NCI-H1417 (cell line): ENCODE results near the gene MYL6B.
"Not testable (repeated sequence)": the region's sequence is repeated elsewhere in the genome, so short reads cannot be mapped to it uniquely, and the experiment has no call there.

Experiments
- DNase-seq, 3 experiments: peaks; one replicate each; lab custom pipeline; 2025; lab: John Stamatoyannopoulos, UW

Gene MYL6B

DNA sequence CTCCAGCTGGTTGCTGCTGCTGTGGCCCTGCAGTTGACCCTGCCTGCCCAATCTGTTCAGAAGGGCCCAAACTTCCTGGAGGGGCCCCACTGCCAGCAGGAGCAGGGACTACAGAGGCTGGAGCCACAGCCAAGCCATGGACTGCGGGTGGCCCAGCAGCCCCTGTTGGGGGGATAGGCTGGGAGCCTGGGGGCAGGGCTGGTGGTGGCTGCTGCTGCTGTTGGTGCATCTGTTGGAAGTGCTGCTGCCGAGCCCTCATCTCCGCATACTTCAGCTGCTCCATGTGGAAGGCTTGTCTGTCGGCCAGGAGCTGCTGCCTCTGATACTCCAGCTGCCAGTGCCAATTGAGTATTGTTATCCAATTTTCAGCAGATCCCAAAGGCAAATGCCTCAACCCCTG is 13.0 kb downstream of the MYL6B start:
- no peak for DNase-seq

DNA sequence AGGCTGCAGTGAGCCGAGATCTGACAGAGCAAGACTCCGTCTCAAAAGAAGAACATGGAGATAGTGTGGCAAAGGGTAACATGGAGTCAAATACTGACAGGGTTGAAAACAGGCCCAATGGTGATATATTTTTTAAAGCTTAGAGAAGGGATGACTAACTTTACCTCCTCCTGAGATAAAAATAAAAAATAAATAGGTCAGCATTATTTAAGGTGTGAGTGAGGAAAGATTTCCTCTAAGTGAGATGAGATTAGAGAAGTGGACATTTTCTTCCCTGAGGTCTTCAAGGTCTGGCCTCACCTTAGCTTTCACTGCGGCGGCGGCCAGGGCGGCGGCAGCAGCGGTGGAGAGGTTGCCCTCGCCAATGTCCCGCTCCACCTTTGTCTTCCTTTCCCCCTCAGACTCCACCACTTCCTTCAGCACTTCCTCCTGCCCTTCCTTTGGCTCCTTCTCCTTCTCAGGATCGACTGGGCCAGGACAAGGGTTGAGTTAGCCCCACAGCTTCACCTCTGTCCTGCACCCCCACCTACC is 16.9 kb downstream of the MYL6B start:
- DNase-seq, result no peak

DNA sequence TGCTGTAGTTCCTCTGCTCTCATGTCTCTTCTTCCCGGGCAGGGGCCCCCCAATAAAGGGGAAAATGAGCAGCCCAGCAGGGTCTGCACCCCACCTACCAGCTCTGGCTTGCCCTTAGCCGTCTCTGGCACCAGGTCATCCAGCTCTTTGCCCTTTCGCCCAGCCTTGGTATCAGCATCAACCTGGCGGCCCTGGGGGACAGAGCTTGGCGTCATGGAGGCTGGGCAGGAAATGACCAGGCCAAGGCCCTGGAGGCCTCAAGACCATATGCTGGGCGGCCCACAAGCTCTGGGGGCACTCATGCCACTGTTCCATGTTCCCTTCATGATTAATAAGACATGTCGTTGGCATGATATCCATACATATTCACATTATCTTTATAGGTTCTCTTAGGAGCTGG is 20.5 kb downstream of the MYL6B start:
- no peak for DNase-seq

DNA sequence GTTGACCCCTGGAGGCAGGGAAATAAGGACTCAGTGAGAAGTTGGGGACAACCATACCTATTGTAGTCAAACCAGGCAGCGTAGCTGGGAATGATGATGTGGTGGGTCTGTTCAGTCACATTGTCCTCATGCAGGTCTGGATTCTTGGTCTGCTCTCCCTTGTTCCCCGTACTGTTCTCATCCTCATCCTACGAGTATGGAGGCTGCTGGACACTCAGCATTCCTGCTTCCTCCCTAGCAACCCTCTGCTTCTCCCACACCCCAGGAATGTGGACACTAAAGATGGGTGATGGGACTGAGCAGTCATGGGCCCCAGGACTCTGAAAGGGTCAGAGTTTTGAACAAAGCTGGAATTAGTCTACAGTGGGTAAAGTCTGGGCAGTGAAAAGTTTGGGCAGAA is 26.0 kb downstream of the MYL6B start:
- no peak for DNase-seq

DNA sequence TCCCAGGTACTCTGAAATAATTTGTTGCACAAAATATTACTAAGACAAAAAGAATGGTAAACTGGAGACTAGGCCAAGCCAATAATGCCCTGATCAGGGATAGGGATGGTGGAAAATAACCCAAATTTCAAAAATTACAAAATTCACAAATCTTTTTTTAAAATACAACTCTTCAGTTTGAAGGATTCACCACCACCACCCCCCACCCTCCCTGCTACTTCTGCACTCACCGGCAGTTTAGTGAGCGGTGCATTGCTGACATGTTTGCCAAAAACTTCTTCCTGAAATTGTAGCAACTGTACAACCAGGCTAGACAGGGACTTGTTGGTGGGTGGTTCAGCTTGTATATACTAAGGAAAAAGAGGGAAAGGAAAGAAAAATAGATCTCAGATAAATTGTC is 34.6 kb downstream of the MYL6B start:
- DNase-seq, result no peak

DNA sequence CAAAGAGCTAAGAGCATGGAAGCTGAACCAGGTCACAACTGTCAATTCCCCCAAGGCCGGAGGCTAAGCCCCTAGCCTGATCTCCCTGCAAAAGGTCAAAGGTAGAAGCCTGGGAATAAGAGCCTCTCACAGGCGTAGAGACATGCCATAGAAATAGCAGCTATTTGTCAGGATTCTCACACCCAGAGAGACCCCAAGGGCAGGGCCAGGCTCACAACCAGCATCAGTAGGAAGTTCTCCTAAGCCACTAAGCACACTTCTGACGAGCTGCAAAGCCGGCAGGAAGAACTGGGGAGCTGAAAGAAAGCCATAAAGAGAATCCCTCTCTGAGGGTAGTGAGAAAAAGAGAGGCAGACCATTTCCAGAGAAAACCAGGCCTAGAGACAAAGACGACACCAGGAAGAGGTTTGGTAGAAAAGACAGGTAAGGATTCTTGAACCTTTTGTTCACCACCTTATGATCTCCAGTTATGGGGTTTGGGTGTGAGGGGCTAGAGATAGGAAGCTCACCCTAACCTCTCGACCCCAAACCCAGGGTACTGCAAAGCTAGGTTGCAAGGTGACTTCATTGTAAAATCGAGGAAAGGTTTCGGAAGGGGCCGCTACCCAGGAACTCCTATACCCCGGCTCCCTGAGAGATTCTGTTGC is 35.9 kb downstream of the MYL6B start:
- no peak for DNase-seq

DNA sequence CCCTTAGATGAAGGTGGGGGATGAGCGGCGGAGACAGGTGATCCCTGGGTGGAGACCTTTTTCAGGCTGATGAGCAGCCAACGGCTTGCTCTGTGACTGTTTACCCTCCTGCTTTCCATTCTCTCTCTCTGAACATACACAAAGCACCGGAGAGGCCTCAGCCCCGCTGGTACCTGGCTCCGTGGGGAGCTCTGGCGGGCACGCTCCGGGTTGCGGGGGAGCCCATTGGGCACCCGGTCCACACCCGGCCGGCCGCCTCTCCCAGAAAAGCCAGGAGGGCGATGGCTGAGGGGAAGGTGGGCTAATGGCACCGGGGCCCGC is 36.4 kb downstream of the MYL6B start:
- DNase-seq, result peak in 2 of 3 experiments; percentile 78 to 80

DNA sequence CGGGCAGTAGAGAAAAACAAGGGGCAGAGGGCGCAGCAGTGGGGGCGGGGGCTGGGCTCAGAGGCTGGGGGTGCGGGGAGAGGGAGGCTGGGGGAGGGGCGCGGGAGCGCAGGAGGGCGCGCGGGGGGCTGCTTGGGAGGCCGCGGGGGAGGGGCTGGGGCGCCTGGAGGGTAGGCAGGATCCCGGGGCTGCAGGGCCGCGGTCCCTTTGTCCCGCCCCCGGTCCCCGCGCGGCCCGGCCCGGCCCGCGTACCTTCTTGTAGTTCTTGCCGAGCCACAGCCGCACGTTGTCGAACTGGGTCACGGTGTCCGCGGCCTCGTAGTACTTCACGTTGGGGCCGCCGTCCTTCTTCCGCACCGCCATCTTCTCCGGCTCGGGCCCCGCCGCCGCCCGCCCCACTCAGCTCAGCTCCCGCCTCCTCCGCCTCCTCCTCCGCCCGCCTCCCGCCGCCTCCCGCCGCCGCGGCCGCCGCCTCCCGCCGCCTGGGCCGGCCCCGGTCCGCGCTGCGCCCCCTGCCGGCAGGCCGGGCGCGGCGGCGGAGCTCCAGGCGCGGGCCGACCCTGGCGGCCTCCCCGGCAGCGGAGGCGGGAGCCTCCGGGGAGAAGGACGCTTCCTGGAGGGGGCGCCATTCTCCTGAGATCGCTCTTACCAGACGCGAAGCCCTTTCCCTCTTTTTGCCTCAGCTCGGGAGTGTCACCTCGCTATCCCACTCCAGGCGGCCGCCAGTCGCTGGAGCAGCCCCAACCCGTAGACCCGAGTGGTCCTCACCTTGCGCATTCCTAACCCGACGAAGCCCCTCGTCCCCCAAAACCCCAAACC is 36.9 kb downstream of the MYL6B start, which contains the start of gene SMARCC2:
Gene SMARCC2, minus strand, starts transcription at position 385 of the 819 bp plus-strand sequence. Its CDS starts 22 bp downstream, at position 363.
- peak; percentile 89 to 92 (median 90) for DNase-seq

DNA sequence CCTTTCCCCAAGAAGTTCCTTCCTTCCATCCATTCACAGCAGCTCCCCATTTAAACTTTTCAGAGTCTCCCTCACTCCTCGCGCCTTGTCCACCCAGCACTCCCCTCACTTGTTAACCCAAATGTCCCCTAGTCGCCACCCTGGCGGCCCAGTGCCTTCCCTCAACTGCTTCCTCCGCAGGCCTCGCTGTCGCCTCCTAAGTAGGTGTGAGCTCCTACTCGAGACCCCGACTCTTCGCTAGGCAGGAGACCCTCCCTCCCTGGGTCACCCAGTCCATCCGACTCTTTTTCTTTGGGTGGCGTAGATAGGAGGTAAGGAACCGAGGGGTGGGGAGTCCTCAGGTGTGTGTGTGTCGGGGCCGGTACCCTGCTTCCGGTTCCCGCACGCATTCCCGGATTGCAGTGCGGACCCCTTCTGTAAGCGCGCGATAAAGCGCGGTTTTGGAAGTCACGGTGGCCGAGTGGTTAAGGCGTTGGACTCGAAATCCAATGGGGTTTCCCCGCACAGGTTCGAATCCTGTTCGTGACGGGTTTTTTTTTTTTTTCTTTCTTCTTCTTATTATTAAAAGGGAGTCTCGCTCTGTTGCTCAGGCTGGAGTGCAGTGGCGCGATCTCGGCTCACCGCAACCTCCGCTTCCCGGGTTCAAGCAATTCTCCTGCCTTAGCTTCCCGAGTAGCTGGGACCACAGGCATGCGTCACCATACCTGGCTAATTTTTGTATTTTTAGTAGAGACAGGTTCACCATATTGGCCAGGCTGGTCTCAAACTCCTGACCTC is 37.7 kb downstream of the MYL6B start:
- DNase-seq, result peak; percentile 95 to 99 (median 96)

DNA sequence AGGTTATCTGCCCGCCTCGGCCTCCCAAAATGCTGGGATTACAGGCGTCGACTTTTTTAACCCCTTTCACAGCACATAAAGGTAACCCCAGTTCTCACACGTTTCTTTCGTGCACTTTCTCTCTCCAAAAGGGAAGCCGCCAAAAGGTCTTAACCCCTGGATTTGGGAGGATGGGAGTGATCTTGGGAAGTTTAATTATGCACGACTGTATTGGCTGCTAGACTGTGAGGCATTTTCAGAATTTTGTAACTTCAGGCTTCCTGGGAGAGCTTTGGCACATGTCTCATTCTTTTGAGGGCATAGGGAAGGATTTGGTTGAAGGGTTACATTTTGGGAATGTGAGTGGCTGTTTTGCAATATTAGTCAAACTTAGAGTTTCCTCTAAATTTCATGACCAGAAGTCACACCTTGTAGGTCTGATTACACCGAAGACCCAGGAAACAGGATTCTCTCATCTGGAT is 38.3 kb downstream of the MYL6B start:
- peak in 1 of 3 experiments; percentile 61 for DNase-seq

DNA sequence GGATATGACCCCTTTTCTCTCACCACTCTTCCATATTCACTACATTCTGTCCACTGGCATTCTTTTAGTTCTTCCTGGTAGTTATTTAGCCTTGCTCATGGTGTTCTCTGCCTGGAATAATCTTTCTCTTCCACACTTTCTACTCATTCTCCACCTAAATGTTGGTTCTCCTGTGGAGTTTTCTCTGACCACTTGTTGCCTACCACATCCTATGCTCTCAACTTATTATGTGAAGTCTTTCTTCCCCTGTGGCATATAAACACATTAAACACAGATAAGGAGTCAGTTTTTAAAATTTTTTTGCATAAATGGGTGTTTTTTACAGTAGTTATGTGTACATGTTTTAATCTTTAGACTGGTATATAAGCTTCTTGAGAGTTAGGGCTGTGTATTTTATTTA is 40.2 kb downstream of the MYL6B start:
- DNase-seq, result no peak

DNA sequence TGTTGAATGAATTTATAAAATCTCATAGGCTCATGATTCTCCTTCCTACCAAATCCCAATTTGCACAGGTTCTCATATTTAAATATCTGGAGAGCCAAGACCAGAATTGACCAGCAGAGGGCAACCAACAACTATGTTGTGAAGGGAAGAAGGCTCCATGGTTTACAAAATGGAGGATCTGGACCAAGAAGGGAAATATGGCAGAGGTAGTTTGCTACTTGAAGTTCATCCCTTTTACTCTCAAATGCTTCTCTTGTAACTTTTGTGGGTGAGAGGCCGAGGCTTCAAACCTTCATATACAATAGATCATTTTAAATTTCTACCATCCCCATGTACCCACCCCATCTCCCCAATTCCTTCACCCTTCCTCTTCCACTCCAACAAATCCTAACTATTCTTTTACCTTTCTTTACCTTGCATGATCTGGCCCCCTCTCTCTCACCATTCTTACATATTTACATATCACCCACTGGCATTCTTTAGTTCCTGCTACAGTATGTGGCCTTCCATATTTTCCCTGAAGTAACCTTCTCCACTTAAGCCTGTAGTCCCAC is 40.7 kb downstream of the MYL6B start:
- peak; percentile 72 to 96 (median 95) for DNase-seq

DNA sequence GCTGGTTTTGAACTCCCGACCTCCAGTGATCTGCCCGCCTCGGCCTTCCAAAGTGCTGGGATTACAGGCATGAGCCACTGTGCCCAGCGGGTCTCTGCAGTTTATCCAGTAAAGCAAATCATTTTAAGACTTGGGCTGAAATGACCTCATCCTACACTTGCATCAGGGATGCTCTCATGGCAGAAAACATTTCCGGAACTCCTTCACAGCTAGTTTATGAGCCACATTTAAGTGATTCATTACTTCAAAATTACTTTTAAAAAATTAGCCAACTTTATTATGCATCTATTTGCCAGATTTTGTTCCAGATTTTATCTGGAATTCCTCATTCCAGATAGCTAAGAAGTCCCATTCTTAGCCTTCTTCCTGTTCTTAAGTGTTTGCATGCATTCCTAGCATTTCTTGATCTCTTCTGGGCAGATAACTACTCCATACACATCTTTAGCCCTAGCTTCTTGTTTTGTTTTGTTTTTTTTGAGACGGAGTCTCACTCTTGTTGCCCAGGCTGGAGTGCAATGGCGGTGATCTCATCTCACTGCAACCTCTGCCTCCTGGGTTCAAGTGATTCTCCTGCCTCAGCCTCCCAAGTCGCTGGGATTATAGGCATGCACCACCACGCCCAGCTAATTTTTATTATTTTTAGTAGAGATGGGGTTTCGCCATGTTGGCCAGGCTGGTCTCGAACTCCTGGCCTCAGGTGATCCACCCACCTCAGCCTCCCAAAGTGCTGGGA is 44.6 kb downstream of the MYL6B start:
- not testable (repeated sequence) for DNase-seq

DNA sequence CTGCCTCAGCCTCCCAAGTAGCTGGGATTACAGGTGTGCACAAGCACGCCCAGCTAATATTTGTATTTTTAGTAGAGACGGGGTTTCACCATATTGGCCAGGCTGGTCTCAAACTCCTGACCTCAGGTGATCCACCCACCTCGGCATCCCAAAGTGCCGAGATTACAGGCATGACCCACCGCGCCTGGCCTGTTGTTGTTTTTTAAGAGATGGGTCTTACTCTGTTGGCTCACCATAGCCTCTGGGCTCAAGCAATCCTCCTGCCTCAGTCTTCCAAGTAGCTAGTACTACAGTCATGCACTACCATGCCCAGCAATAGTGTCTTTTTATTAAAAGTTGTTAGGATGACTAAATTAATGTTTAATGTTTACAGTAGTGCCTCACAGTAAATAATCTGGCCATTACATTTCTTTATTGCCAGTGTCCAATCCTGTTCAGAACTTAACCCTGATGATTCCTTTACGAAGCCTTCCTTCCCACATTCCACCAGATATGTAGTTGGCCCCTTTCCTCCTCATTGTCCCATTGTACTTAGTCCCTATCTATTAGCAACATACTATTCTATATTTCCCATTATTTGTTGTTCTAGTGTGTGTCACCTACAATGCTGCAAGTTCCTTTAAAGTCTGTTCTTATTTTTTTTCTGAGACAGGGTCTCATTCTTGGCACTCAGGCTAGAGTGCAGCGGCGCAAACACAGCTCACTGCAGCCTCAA is 45.7 kb downstream of the MYL6B start:
- DNase-seq, result no peak

DNA sequence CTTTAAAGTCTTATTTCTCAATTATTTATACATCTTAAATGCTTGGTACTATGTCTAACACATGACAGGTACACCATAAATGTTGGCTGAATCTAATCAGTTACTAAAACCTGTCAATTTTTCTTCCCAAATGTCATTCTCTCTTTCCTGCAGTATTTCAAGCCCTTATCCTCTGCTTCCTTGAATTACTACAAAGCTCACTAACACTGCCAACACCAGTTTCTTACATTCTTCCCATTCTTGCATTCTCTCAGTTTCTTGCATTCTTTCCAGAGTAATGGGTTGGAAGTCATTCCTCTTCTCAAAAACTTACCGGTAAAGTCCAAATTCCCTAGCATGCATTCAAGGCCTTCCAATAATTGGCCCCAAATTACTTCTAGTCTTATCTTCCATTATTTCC is 46.4 kb downstream of the MYL6B start:
- DNase-seq, result no peak

DNA sequence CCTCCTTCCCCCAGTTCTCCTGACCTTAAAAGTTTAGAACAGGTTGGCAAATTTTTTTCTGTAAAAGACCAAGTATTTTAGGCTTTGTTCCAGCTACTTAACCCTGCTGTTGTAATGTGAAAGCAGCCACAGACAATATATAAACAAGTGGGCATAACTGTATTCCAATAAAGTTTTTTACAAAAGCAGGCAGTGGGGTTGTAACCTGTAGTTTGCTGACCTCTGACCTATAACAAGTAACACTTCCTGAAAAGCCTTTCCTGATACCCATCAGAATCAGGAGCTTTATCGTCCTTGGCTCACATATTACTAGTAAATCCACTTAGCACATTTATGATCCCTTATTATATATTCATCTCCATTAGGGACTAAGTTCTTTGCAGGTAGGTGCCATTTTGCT is 50.0 kb downstream of the MYL6B start:
- DNase-seq, result no peak

DNA sequence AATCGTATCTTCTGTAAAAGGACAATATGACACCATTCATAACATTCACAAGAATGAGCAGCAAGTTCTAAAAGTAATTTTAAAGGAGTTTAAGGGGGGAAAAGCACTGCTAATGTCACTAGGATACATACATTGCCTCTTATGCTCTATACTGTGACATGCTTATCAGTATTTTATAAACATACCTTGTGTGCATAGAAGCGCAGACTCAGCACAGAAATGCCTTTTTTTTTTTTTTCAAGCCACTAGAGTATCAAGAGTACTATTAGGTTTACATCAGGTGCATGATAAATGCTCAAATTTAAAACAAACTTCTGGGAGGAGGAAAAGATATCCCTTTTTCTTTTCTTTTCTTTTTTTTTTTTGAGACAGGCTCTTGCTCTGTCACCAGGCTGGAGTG is 50.5 kb downstream of the MYL6B start:
- DNase-seq, result no peak

DNA sequence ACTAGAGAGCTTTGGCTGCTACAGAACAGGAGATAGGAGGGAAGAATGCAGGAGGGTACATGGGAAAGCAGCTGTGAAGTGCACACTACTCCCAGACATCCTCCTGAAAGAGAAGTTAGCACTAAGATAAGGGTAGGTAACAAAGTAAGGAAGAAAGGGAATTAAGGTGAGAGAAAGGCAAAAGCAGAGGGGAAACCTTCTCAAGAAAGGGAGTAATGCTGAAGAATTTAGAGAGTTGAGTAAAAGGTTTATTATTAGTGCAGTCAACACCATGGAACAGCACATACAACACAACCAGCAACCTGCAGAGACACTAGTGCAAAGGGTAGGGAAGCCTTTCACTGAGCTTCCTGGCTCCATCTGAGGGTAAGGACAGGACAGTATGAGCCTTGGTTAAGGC is 51.9 kb downstream of the MYL6B start:
- no peak for DNase-seq

DNA sequence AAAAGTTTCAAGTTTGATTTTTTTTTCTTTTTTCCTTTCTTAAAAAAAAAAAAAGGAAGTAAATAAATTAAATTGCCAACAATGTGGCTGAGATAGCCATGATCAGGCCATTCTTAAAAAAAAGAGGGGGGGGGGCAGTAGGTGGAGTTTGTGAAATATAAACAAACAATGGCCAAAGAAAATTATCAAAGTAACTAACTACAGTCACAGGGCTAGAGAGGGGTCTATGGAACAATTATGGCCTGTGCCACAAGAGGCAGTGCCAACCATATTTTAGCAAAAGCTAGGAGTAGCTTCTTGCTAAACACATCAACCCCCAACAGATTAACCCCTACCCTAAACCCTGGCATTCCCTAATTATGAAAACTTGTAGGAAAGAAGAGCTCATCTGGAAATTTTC is 53.1 kb downstream of the MYL6B start:
- DNase-seq, result no peak

DNA sequence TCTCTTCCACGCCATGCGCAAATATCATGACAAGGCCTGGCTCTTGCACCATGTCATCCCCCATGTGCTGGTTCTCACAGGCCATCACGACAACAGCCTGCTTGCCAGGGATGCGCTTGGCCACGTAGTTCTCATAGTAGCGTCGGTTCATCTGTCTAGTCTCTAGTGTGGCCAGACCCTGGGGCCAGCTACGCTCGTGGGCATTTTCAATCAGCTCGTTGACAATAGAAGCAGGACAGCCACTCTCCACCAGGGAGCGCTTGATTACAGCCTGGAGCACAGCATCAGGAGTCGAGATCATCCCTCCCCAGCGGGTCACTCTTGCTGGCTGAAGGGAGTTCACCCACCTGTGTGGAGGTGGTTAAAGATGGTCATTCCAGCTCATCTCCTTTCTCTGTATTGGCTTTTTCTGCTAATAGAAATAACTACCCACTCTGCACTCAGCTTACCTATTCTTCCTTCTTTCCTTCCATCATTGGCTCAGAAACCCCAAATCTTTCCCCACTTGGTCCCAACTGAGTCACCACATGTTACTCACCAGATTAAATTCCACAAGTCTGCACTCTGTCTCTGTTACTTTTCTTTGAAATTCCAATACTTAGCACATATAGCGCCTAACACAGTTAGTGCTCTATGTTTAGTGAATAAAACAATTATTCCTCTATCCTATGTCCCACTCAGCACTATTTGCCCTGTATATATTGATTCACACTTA is 54.2 kb downstream of the MYL6B start:
- peak in 2 of 3 experiments; percentile 13 to 56 for DNase-seq
